ENCODE results near the gene PNRC1.

GRCh38 chr6:89087881-89088280, 7.3 kb downstream of the PNRC1 start:
- TF ChIP-seq CTCF (IDR thresholded peaks at IDR 0.05) (no peak), EZH2 (IDR thresholded peaks at IDR 0.05; ENCODE audit: borderline replicate concordance, insufficient read depth, low read depth, low read length, poor library complexity, severe bottlenecking) (no peak)
